ENCODE measurements around the gene PID1. TPM values are rescaled to one million over a fixed set of nuclear protein-coding genes. Genes with fewer than 3 reads are reported as not detected.

The PID1 gene
- total RNA-seq, 1 donor from 2014 or later: not detected

- intact Hi-C loops (cut with micrococcal nuclease): no loop called here
- Mint-ChIP-seq H3K4me1 (ENCODE audit: low read depth) (no peaks in the 10 kb centered on the region), H3K27ac (no peak overlapping the region), H3K9me3 (peaks cover 3% of the 10 kb centered on the region), H3K36me3 (ENCODE audit: low read depth) (no peaks in the 10 kb centered on the region), H3K27me3 (ENCODE audit: low read depth) (no peaks in the 10 kb centered on the region), H3K4me3 (ENCODE audit: low read depth) (no peak overlapping the region)
- no peak for DNase-seq (ENCODE audit: low spot score)
Measured at GRCh38 chr2:229252996-229253395, 18.1 kb downstream of the PID1 start.

- DNase-seq (ENCODE audit: low spot score): no peak
- no peak overlapping the region for H3K4me3 Mint-ChIP-seq (ENCODE audit: low read depth)
- no peaks in the 10 kb centered on the region for H3K36me3 Mint-ChIP-seq (ENCODE audit: low read depth)
- intact Hi-C loops (cut with micrococcal nuclease): no loop called here
- H3K27me3 Mint-ChIP-seq (ENCODE audit: low read depth): no peaks in the 10 kb centered on the region
- H3K9me3 Mint-ChIP-seq: no peaks in the 10 kb centered on the region
- no peaks in the 10 kb centered on the region for H3K4me1 Mint-ChIP-seq (ENCODE audit: low read depth)
- H3K27ac Mint-ChIP-seq: no peak overlapping the region
Measured at GRCh38 chr2:229252280-229252679, 18.8 kb downstream of the PID1 start.

GRCh38 chr2:229249536-229249935 lies 21.6 kb downstream of the PID1 start:
- H3K36me3 Mint-ChIP-seq (ENCODE audit: low read depth): no peaks in the 10 kb centered on the region
- H3K9me3 Mint-ChIP-seq: no peaks in the 10 kb centered on the region
- H3K4me3 Mint-ChIP-seq (ENCODE audit: low read depth): no peak overlapping the region
- H3K27ac Mint-ChIP-seq: no peak overlapping the region
- H3K27me3 Mint-ChIP-seq (ENCODE audit: low read depth): no peaks in the 10 kb centered on the region
- intact Hi-C loops (cut with micrococcal nuclease): no loop called here
- no peaks in the 10 kb centered on the region for H3K4me1 Mint-ChIP-seq (ENCODE audit: low read depth)
- DNase-seq (ENCODE audit: low spot score): no peak

- Mint-ChIP-seq H3K27me3 (ENCODE audit: low read depth) (no peaks in the 10 kb centered on the region), H3K27ac (no peak overlapping the region), H3K9me3 (peaks cover 16% of the 10 kb centered on the region), H3K36me3 (ENCODE audit: low read depth) (no peaks in the 10 kb centered on the region), H3K4me1 (ENCODE audit: low read depth) (no peaks in the 10 kb centered on the region), H3K4me3 (ENCODE audit: low read depth) (no peak overlapping the region)
- intact Hi-C loops (cut with micrococcal nuclease): no loop called here
- no peak for DNase-seq (ENCODE audit: low spot score)
Measured at GRCh38 chr2:229246334-229246733, 24.8 kb downstream of the PID1 start.

GRCh38 chr2:229244975-229245374 lies 26.1 kb downstream of the PID1 start:
- H3K9me3 Mint-ChIP-seq: peaks cover 24% of the 10 kb centered on the region
- H3K27ac Mint-ChIP-seq: no peak overlapping the region
- no peaks in the 10 kb centered on the region for H3K27me3 Mint-ChIP-seq (ENCODE audit: low read depth)
- intact Hi-C loops (cut with micrococcal nuclease): no loop called here
- H3K36me3 Mint-ChIP-seq (ENCODE audit: low read depth): no peaks in the 10 kb centered on the region
- no peaks in the 10 kb centered on the region for H3K4me1 Mint-ChIP-seq (ENCODE audit: low read depth)
- DNase-seq (ENCODE audit: low spot score): no peak
- no peak overlapping the region for H3K4me3 Mint-ChIP-seq (ENCODE audit: low read depth)

- no peak for DNase-seq (ENCODE audit: low spot score)
- no peak overlapping the region for H3K27ac Mint-ChIP-seq
- intact Hi-C loops (cut with micrococcal nuclease): no loop called here
- H3K4me3 Mint-ChIP-seq (ENCODE audit: low read depth): no peak overlapping the region
- H3K4me1 Mint-ChIP-seq (ENCODE audit: low read depth): no peaks in the 10 kb centered on the region
- no peaks in the 10 kb centered on the region for H3K27me3 Mint-ChIP-seq (ENCODE audit: low read depth)
- no peaks in the 10 kb centered on the region for H3K36me3 Mint-ChIP-seq (ENCODE audit: low read depth)
- peaks cover 24% of the 10 kb centered on the region for H3K9me3 Mint-ChIP-seq
Measured at GRCh38 chr2:229243890-229244560, 27.1 kb downstream of the PID1 start.

GRCh38 chr2:229240984-229241491 lies 30.0 kb downstream of the PID1 start:
- no peaks in the 10 kb centered on the region for H3K36me3 Mint-ChIP-seq (ENCODE audit: low read depth)
- H3K9me3 Mint-ChIP-seq: peaks cover 24% of the 10 kb centered on the region
- no peak overlapping the region for H3K27ac Mint-ChIP-seq
- H3K4me1 Mint-ChIP-seq (ENCODE audit: low read depth): no peaks in the 10 kb centered on the region
- no peak for DNase-seq (ENCODE audit: low spot score)
- intact Hi-C loops (cut with micrococcal nuclease): no loop called here
- H3K4me3 Mint-ChIP-seq (ENCODE audit: low read depth): no peak overlapping the region
- H3K27me3 Mint-ChIP-seq (ENCODE audit: low read depth): no peaks in the 10 kb centered on the region

- intact Hi-C loops (cut with micrococcal nuclease): no loop called here
- Mint-ChIP-seq H3K27ac (no peak overlapping the region), H3K4me1 (ENCODE audit: low read depth) (no peaks in the 10 kb centered on the region), H3K9me3 (peaks cover 24% of the 10 kb centered on the region), H3K27me3 (ENCODE audit: low read depth) (no peaks in the 10 kb centered on the region), H3K36me3 (ENCODE audit: low read depth) (no peaks in the 10 kb centered on the region), H3K4me3 (ENCODE audit: low read depth) (no peak overlapping the region)
- DNase-seq (ENCODE audit: low spot score): no peak
Measured at GRCh38 chr2:229239021-229239420, 32.1 kb downstream of the PID1 start.

GRCh38 chr2:229237270-229237669 lies 33.8 kb downstream of the PID1 start:
- no peak for DNase-seq (ENCODE audit: low spot score)
- Mint-ChIP-seq H3K9me3 (peaks cover 14% of the 10 kb centered on the region), H3K27ac (no peak overlapping the region), H3K36me3 (ENCODE audit: low read depth) (no peaks in the 10 kb centered on the region), H3K4me1 (ENCODE audit: low read depth) (no peaks in the 10 kb centered on the region), H3K27me3 (ENCODE audit: low read depth) (no peaks in the 10 kb centered on the region), H3K4me3 (ENCODE audit: low read depth) (no peak overlapping the region)
- intact Hi-C loops (cut with micrococcal nuclease): no loop called here

- intact Hi-C loops (cut with micrococcal nuclease): no loop called here
- no peak for DNase-seq (ENCODE audit: low spot score)
Measured at GRCh38 chr2:229235131-229235914, 35.8 kb downstream of the PID1 start.

GRCh38 chr2:229231885-229232284 lies 39.2 kb downstream of the PID1 start:
- H3K27ac Mint-ChIP-seq: no peak overlapping the region
- H3K4me3 Mint-ChIP-seq (ENCODE audit: low read depth): no peak overlapping the region
- no peak for DNase-seq (ENCODE audit: low spot score)
- H3K4me1 Mint-ChIP-seq (ENCODE audit: low read depth): no peaks in the 10 kb centered on the region
- intact Hi-C loops (cut with micrococcal nuclease): no loop called here
- H3K27me3 Mint-ChIP-seq (ENCODE audit: low read depth): no peaks in the 10 kb centered on the region
- no peaks in the 10 kb centered on the region for H3K36me3 Mint-ChIP-seq (ENCODE audit: low read depth)
- no peaks in the 10 kb centered on the region for H3K9me3 Mint-ChIP-seq

More at GRCh38 chr2:229235131-229235914, 35.8 kb downstream of the PID1 start:
- no peaks in the 10 kb centered on the region for H3K36me3 Mint-ChIP-seq (ENCODE audit: low read depth)
- H3K4me3 Mint-ChIP-seq (ENCODE audit: low read depth): no peak overlapping the region
- H3K27ac Mint-ChIP-seq: no peak overlapping the region
- H3K4me1 Mint-ChIP-seq (ENCODE audit: low read depth): no peaks in the 10 kb centered on the region
- H3K9me3 Mint-ChIP-seq: peaks cover 1% of the 10 kb centered on the region
- H3K27me3 Mint-ChIP-seq (ENCODE audit: low read depth): no peaks in the 10 kb centered on the region

- no peaks in the 10 kb centered on the region for H3K4me1 Mint-ChIP-seq (ENCODE audit: low read depth)
- no peaks in the 10 kb centered on the region for H3K9me3 Mint-ChIP-seq
- H3K4me3 Mint-ChIP-seq (ENCODE audit: low read depth): no peak overlapping the region
- no peak for DNase-seq (ENCODE audit: low spot score)
- no peak overlapping the region for H3K27ac Mint-ChIP-seq
- intact Hi-C loops (cut with micrococcal nuclease): no loop called here
- no peaks in the 10 kb centered on the region for H3K36me3 Mint-ChIP-seq (ENCODE audit: low read depth)
- H3K27me3 Mint-ChIP-seq (ENCODE audit: low read depth): no peaks in the 10 kb centered on the region
Measured at GRCh38 chr2:229231328-229231868, 39.7 kb downstream of the PID1 start.

GRCh38 chr2:229230911-229231310 lies 40.2 kb downstream of the PID1 start:
- H3K36me3 Mint-ChIP-seq (ENCODE audit: low read depth): no peaks in the 10 kb centered on the region

More at GRCh38 chr2:229230911-229231310, 40.2 kb downstream of the PID1 start:
- H3K27me3 Mint-ChIP-seq (ENCODE audit: low read depth): no peaks in the 10 kb centered on the region
- H3K9me3 Mint-ChIP-seq: no peaks in the 10 kb centered on the region
- H3K4me1 Mint-ChIP-seq (ENCODE audit: low read depth): no peaks in the 10 kb centered on the region
- intact Hi-C loops (cut with micrococcal nuclease): no loop called here
- no peak overlapping the region for H3K4me3 Mint-ChIP-seq (ENCODE audit: low read depth)
- DNase-seq (ENCODE audit: low spot score): no peak
- no peak overlapping the region for H3K27ac Mint-ChIP-seq
